Measurements from ENCODE around the gene KIF2A. TPM values are rescaled to one million over a fixed set of nuclear protein-coding genes. Genes with fewer than 3 reads are reported as not detected.

The KIF2A gene
- total and polyA plus RNA-seq, 3 experiments from 2014 or later = 185 to 253 (median 252) TPM

DNA sequence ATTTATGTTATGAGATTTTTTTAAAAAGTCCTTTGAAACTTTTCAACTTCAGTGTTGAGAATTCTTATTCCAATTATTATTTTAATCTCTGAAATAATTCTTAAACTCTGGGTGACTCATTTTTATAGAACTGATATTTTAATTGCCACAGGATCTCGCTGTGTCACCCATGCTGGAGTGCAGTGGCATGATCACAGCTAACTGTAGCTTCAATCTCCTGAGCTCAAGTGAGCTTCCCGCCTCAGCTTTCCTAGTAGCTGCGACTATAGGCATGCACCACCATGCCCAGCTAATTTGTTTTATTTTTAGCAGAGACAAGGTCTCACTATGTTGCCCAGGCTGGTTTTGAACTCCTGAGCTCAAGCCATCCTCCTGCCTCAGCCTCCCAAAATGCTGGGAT is 56.7 kb downstream of the KIF2A start:
- H3K27ac ChIP-seq (ENCODE audit: low read depth, low read length) = no peak overlapping the region
- DNase-seq = no peak
- H3K27me3 ChIP-seq (ENCODE audit: insufficient read depth, low read length, poor library complexity, severe bottlenecking) = no peaks in the 10 kb centered on the region
- Mint-ChIP-seq H3K4me1 (peaks cover 0 to 7% (median 4%) of the 10 kb centered on the region in 3 donors), H3K27ac (peak overlapping the region in 1 of 8 donors; percentile 23), H3K4me3 (no peak overlapping the region), H3K27me3 (no peaks in the 10 kb centered on the region), H3K9me3 (no peaks in the 10 kb centered on the region), H3K36me3 (peaks cover 6 to 76% (median 15%) of the 10 kb centered on the region in 3 donors)
- H3K9me3 ChIP-seq (ENCODE audit: low read length) = no peaks in the 10 kb centered on the region
- POLR2A ChIA-PET = no interaction called here
- peaks cover 44% of the 10 kb centered on the region for H3K36me3 ChIP-seq (ENCODE audit: insufficient read depth, low read length)
- CTCF ChIA-PET = interaction anchor here (0.7 to 1.4 kb wide), 2 partner anchors 13 to 67 kb away, joined by 3 to 4 read pairs; no protein-coding TSS in a partner anchor
- no peaks in the 10 kb centered on the region for H3K4me1 ChIP-seq (ENCODE audit: insufficient read depth, low read length)
- H3K4me3 ChIP-seq (ENCODE audit: low read length) = no peak overlapping the region

DNA sequence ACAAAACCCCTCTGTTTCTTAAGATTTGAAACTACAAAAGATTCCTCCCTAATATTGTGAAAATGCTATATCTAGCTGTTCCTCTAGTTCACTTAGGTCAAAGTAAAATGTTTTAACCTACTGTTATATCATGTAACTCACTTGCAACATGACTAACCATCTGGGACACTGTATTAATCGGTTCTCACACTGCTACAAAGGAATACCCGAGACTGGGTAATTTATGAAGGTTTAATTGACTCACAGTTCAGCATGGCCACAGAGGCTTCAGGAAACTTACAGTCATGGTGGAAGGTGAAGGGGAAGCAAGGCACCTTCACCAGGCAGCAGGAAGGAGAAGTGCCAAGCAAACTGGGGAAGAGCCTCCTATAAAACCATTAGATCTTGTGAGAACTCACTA is 63.0 kb downstream of the KIF2A start:
- Mint-ChIP-seq H3K9me3 (no peaks in the 10 kb centered on the region), H3K27me3 (no peaks in the 10 kb centered on the region), H3K4me1 (peaks cover 10 to 18% (median 12%) of the 10 kb centered on the region in 3 donors), H3K36me3 (peaks cover 10 to 68% (median 16%) of the 10 kb centered on the region in 3 donors), H3K27ac (peak overlapping the region in 5 of 8 donors; percentile 4 to 75 (median 67)), H3K4me3 (peak overlapping the region in 1 of 7 donors; percentile 7)
- H3K27me3 ChIP-seq (ENCODE audit: insufficient read depth, low read length, poor library complexity, severe bottlenecking) = no peaks in the 10 kb centered on the region
- H3K4me3 ChIP-seq (ENCODE audit: low read length) = no peak overlapping the region
- no peaks in the 10 kb centered on the region for H3K9me3 ChIP-seq (ENCODE audit: low read length)
- CTCF ChIA-PET = interaction anchor here (1.2 kb wide), 1 partner anchor 10 kb away, joined by 4 read pairs; no protein-coding TSS in a partner anchor
- H3K36me3 ChIP-seq (ENCODE audit: insufficient read depth, low read length) = peaks cover 23% of the 10 kb centered on the region
- POLR2A ChIA-PET = no interaction called here
- H3K4me1 ChIP-seq (ENCODE audit: insufficient read depth, low read length) = no peaks in the 10 kb centered on the region
- H3K27ac ChIP-seq (ENCODE audit: low read depth, low read length) = no peak overlapping the region
- no peak for DNase-seq

DNA sequence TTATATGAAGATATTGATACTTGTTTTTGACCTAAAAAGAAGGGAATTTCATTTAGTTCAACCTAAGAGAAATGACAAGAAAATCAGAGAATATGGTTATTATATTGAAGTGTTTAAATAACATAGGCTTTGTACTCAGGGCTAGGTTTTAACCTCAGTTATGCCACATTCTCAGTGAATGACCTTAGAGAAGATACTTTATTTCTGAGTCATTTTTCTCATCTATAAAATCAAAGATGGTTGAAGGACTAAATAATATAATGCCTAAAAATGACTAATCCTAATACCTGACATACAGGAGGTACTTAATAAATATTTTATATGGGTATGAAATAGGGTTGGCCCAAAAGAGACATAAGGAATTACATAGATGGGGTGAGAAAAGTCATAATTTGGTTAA is 65.4 kb downstream of the KIF2A start:
- no peak overlapping the region for H3K4me3 Mint-ChIP-seq
- Histone ChIP-seq H3K4me1 (ENCODE audit: insufficient read depth, low read length) (no peaks in the 10 kb centered on the region), H3K9me3 (ENCODE audit: low read length) (no peaks in the 10 kb centered on the region), H3K27ac (ENCODE audit: low read depth, low read length) (no peak overlapping the region), H3K27me3 (ENCODE audit: insufficient read depth, low read length, poor library complexity, severe bottlenecking) (no peaks in the 10 kb centered on the region), H3K4me3 (ENCODE audit: low read length) (no peak overlapping the region), H3K36me3 (ENCODE audit: insufficient read depth, low read length) (peaks cover 23% of the 10 kb centered on the region)
- peaks cover 10 to 15% (median 10%) of the 10 kb centered on the region in 3 donors for H3K4me1 Mint-ChIP-seq
- peak overlapping the region in 2 of 8 donors; percentile 41 to 57 for H3K27ac Mint-ChIP-seq
- no peaks in the 10 kb centered on the region for H3K27me3 Mint-ChIP-seq
- ChIA-PET POLR2A (no interaction called here), CTCF (no interaction called here)
- H3K9me3 Mint-ChIP-seq = no peaks in the 10 kb centered on the region
- no peak for DNase-seq
- peaks cover 4 to 64% (median 14%) of the 10 kb centered on the region in 3 donors for H3K36me3 Mint-ChIP-seq

DNA sequence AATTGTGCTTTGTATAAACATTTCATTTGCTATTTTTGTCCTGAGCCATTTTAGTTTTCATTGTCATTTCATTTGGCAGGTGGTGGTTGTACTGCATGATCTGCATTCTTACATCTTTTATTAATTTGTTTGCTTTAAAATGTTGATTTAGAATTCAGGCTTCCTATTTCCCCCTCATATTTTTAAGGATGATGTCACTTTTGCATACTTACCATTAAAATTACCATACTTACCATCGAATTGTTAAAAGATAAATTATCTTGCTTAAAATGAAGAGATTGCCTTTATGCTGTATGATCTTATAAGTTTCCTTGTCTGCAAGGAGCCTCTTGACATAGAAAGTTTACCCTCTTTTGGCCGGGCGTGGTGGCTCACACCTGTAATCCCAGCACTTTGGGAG is 66.6 kb downstream of the KIF2A start:
- Histone ChIP-seq H3K9me3 (ENCODE audit: low read length) (no peaks in the 10 kb centered on the region), H3K4me1 (ENCODE audit: insufficient read depth, low read length) (no peaks in the 10 kb centered on the region), H3K4me3 (ENCODE audit: low read length) (no peak overlapping the region), H3K27ac (ENCODE audit: low read depth, low read length) (no peak overlapping the region), H3K27me3 (ENCODE audit: insufficient read depth, low read length, poor library complexity, severe bottlenecking) (no peaks in the 10 kb centered on the region), H3K36me3 (ENCODE audit: insufficient read depth, low read length) (peaks cover 28% of the 10 kb centered on the region)
- H3K9me3 Mint-ChIP-seq = no peaks in the 10 kb centered on the region
- peaks cover 7 to 11% (median 10%) of the 10 kb centered on the region in 3 donors for H3K4me1 Mint-ChIP-seq
- DNase-seq = no peak
- ChIA-PET POLR2A (no interaction called here), CTCF (no interaction called here)
- H3K27me3 Mint-ChIP-seq = no peaks in the 10 kb centered on the region
- peaks cover 4 to 66% (median 12%) of the 10 kb centered on the region in 3 donors for H3K36me3 Mint-ChIP-seq
- no peak overlapping the region for H3K4me3 Mint-ChIP-seq
- H3K27ac Mint-ChIP-seq = peak overlapping the region in 5 of 8 donors; percentile 28 to 87 (median 35)

DNA sequence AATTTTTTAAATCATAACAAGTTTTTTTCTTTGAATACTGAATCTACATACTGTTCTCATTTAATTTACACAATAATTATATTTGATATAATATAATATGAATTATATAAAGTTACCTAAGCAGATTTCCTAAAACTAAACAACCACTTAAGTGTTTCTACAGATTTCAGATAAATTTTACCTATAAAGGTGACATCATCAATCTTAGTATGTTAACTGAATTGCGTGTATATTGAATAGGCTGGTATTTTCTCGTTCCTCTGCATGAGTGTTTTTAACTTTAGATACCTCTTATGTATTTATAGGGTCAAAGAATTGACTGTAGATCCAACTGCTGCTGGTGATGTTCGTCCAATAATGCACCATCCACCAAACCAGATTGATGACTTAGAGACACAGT is 67.4 kb downstream of the KIF2A start:
- Histone ChIP-seq H3K27me3 (ENCODE audit: insufficient read depth, low read length, poor library complexity, severe bottlenecking) (no peaks in the 10 kb centered on the region), H3K4me3 (ENCODE audit: low read length) (no peak overlapping the region), H3K36me3 (ENCODE audit: insufficient read depth, low read length) (peaks cover 36% of the 10 kb centered on the region), H3K27ac (ENCODE audit: low read depth, low read length) (no peak overlapping the region), H3K4me1 (ENCODE audit: insufficient read depth, low read length) (no peaks in the 10 kb centered on the region), H3K9me3 (ENCODE audit: low read length) (no peaks in the 10 kb centered on the region)
- H3K4me1 Mint-ChIP-seq = peaks cover 7 to 11% (median 10%) of the 10 kb centered on the region in 3 donors
- ChIA-PET CTCF (interaction anchor here (0.9 kb wide), 1 partner anchor 149 kb away, joined by 3 read pairs; no protein-coding TSS in a partner anchor), POLR2A (no interaction called here)
- H3K36me3 Mint-ChIP-seq = peaks cover 4 to 71% (median 17%) of the 10 kb centered on the region in 3 donors
- peak overlapping the region in 2 of 8 donors; percentile 57 to 76 for H3K27ac Mint-ChIP-seq
- H3K27me3 Mint-ChIP-seq = no peaks in the 10 kb centered on the region
- no peaks in the 10 kb centered on the region for H3K9me3 Mint-ChIP-seq
- no peak overlapping the region for H3K4me3 Mint-ChIP-seq
- no peak for DNase-seq

DNA sequence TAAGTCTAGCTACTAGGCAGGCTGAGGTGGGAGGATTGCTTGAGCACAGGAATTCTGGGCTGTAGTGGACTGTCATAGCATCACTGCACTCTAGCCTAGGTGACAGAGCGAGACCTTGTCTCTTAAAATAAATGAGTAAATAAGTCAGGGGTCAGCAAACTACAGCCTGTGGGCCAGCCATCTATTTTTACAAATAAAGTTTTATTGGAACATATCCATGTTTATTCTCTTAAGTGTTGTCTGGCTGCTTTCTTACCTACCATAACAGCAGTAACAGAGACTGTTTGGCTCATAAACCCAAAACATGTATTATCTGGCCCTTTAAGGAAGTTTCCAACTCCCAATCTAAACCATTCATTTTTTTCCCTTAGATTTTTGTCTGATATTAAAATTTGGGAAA is 68.1 kb downstream of the KIF2A start:
- H3K4me1 Mint-ChIP-seq = peaks cover 6 to 8% (median 8%) of the 10 kb centered on the region in 3 donors
- H3K9me3 ChIP-seq (ENCODE audit: low read length) = no peaks in the 10 kb centered on the region
- no peaks in the 10 kb centered on the region for H3K27me3 ChIP-seq (ENCODE audit: insufficient read depth, low read length, poor library complexity, severe bottlenecking)
- no peak overlapping the region for H3K4me3 Mint-ChIP-seq
- DNase-seq = no peak
- H3K27ac ChIP-seq (ENCODE audit: low read depth, low read length) = no peak overlapping the region
- peaks cover 1 to 74% (median 17%) of the 10 kb centered on the region in 3 donors for H3K36me3 Mint-ChIP-seq
- H3K36me3 ChIP-seq (ENCODE audit: insufficient read depth, low read length) = peaks cover 43% of the 10 kb centered on the region
- ChIA-PET CTCF (interaction anchor here (0.9 kb wide), 1 partner anchor 150 kb away, joined by 3 read pairs; no protein-coding TSS in a partner anchor), POLR2A (no interaction called here)
- no peaks in the 10 kb centered on the region for H3K9me3 Mint-ChIP-seq
- H3K27me3 Mint-ChIP-seq = no peaks in the 10 kb centered on the region
- no peak overlapping the region for H3K4me3 ChIP-seq (ENCODE audit: low read length)
- no peaks in the 10 kb centered on the region for H3K4me1 ChIP-seq (ENCODE audit: insufficient read depth, low read length)
- H3K27ac Mint-ChIP-seq = peak overlapping the region in 1 of 8 donors; percentile 50

DNA sequence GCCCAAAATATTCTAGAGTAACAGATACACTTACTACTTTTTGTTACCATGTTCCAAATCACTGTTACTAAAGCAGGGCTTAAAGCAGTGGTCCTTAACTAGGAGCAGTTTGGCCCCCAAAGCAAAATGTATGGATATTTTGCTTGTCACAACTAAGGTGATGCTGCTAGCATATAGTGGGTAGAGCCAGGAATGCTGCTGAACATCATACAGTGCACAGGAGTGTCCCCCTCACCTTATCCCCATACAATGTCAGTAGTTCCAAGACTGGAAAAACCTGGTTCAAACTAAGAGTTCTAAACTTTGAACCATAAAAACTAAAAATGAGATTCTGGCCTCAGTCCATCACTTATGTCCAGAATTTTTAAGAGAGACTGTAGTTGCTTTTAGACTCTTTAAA is 69.6 kb downstream of the KIF2A start:
- no peak overlapping the region for H3K4me3 ChIP-seq (ENCODE audit: low read length)
- no peaks in the 10 kb centered on the region for H3K27me3 ChIP-seq (ENCODE audit: insufficient read depth, low read length, poor library complexity, severe bottlenecking)
- peaks cover 51% of the 10 kb centered on the region for H3K36me3 ChIP-seq (ENCODE audit: insufficient read depth, low read length)
- no peak overlapping the region for H3K4me3 Mint-ChIP-seq
- ChIA-PET CTCF (no interaction called here), POLR2A (no interaction called here)
- peaks cover 3 to 5% (median 3%) of the 10 kb centered on the region in 3 donors for H3K4me1 Mint-ChIP-seq
- no peak for DNase-seq
- H3K9me3 ChIP-seq (ENCODE audit: low read length) = no peaks in the 10 kb centered on the region
- H3K36me3 Mint-ChIP-seq = peaks cover 0 to 78% (median 20%) of the 10 kb centered on the region in 3 donors
- peak overlapping the region in 3 of 8 donors; percentile 17 to 50 (median 27) for H3K27ac Mint-ChIP-seq
- H3K27me3 Mint-ChIP-seq = no peaks in the 10 kb centered on the region
- no peaks in the 10 kb centered on the region for H3K4me1 ChIP-seq (ENCODE audit: insufficient read depth, low read length)
- no peaks in the 10 kb centered on the region for H3K9me3 Mint-ChIP-seq
- no peak overlapping the region for H3K27ac ChIP-seq (ENCODE audit: low read depth, low read length)

DNA sequence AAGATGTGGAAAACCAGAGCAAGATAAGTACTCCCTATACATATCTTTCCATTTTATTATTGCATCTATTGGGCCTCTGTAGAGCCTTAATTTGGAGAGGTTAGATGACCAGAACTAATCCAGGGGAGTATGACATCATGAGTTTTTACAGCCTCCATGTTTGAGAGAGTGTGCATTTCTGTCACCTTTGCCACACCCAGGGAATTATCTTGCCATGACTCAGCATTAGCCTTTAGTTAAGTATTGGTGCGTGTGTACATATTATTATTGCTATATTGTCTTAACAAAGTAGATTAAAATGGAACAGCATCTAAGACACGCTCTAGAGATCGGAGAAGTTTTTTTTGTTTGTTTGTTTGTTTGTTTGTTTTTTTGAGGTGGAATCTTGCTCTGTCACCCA is 70.1 kb downstream of the KIF2A start:
- no peak overlapping the region for H3K4me3 ChIP-seq (ENCODE audit: low read length)
- Mint-ChIP-seq H3K4me1 (peaks cover 2 to 3% (median 2%) of the 10 kb centered on the region in 3 donors), H3K27ac (peak overlapping the region in 5 of 8 donors; percentile 17 to 89 (median 29)), H3K9me3 (no peaks in the 10 kb centered on the region), H3K27me3 (no peaks in the 10 kb centered on the region), H3K4me3 (no peak overlapping the region), H3K36me3 (peaks cover 0 to 79% (median 22%) of the 10 kb centered on the region in 3 donors)
- no peak overlapping the region for H3K27ac ChIP-seq (ENCODE audit: low read depth, low read length)
- H3K36me3 ChIP-seq (ENCODE audit: insufficient read depth, low read length) = peaks cover 56% of the 10 kb centered on the region
- ChIA-PET POLR2A (no interaction called here), CTCF (no interaction called here)
- no peaks in the 10 kb centered on the region for H3K9me3 ChIP-seq (ENCODE audit: low read length)
- DNase-seq = no peak
- no peaks in the 10 kb centered on the region for H3K4me1 ChIP-seq (ENCODE audit: insufficient read depth, low read length)
- no peaks in the 10 kb centered on the region for H3K27me3 ChIP-seq (ENCODE audit: insufficient read depth, low read length, poor library complexity, severe bottlenecking)
